Measurements from ENCODE around the gene SGMS1.

DNA sequence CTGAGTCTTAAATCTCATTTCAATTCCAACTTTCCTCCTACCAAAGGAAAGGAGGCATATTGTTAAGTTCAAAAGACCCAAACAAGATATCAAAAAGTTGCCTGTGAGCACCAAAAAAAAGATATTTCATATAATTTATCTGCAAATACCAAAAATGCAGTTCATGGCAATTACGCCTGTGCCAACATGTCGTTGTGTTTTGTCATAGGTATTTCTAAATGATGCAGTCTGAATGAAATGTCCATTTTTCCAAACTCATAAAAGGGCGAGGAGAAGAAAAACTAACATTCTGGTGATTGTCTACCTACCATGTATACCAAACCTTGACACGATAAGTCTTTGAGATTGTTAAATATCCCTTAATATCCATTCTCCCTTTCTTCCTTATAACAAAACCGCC, 109.8 kb downstream of the SGMS1 start:
- TF ChIP-seq POLR2A (IDR thresholded peaks at IDR 0.05; ENCODE audit: low read depth, low read length) (no peak), EZH2 (IDR thresholded peaks at IDR 0.05; ENCODE audit: borderline replicate concordance, low read depth, low read length, severe bottlenecking) (no peak)

Data from endothelial cell of umbilical vein (primary cell).